GM12878 (cell line): Measurements from ENCODE around the gene OSM. TPM values are rescaled to one million over a fixed set of nuclear protein-coding genes. Genes with fewer than 3 reads are reported as not detected.

ENCODE experiments used
- ATAC-seq: fragments of 200-7000 bp; cut with Tn5 transposase; 3 replicates; pipeline ENCODE4 v1.9.1; 2020; ENCODE audit warnings: mild to moderate bottlenecking, moderate library complexity
- BruUV-seq: library from RNA; stranded (reverse); fragments of 400-500 nt; replicated peaks from 2 replicates; lab custom pipeline; 2021; lab: Mats Ljungman, UMichigan
- CTCF ChIA-PET: fragments of 300-600 bp; sonication (Branson Sonifier 250); formaldehyde crosslinking; extraction: SDS; loops from one replicate; lab custom pipeline; 2021; ENCODE audit warnings: inconsistent platforms; lab: Yijun Ruan, JAX
- POLR2A ChIA-PET: fragments of 350-600 bp; formaldehyde crosslinking; extraction: SDS; loops from one replicate; lab custom pipeline; 2021; ENCODE audit warnings: inconsistent platforms; lab: Charles Lee
- RAD21 ChIA-PET: fragments of 300-600 bp; sonication (Branson Sonifier 250); formaldehyde crosslinking; loops from one replicate; lab custom pipeline; 2023; ENCODE audit warnings: antibody characterized with exemption; ENCODE audit not compliant: unreplicated experiment; lab: Charles Lee
- SMC1A ChIA-PET: fragments of 300-600 bp; sonication (Branson Sonifier 250); formaldehyde crosslinking; loops from one replicate; lab custom pipeline; 2023; ENCODE audit not compliant: unreplicated experiment, uncharacterized antibody; lab: Charles Lee
- DNase-seq: peaks from one replicate; pipeline ENCODE4 v3.0.0-alpha.2; 2011; ENCODE audit warnings: low read depth, low spot score
- FAIRE-seq: peaks from 3 replicates; lab custom pipeline; 2011; peaks lifted over from hg19 to GRCh38; lab: Jason Lieb, UNC
- H2AFZ ChIP-seq: 2 replicates; pipeline ENCODE4 v1.6.0; 2011; ENCODE audit warnings: low read depth, low read length, control low read depth; ENCODE audit not compliant: control insufficient read depth
- H3K27ac ChIP-seq: 2 replicates; pipeline ENCODE4 v1.5.1; 2011; ENCODE audit warnings: control low read depth; ENCODE audit not compliant: control insufficient read depth, insufficient read depth
- H3K27me3 ChIP-seq, 2 experiments: replicated peaks in 1 of 2; 2 replicates each; pipeline versions ENCODE4 v1.6.0 to v1.6.1; 2011; ENCODE audit warnings: low read length in 1 of 2; ENCODE audit not compliant: control insufficient read depth in 2 of 2, insufficient read depth in 2 of 2
- H3K36me3 ChIP-seq, 2 experiments: 2 replicates each; pipeline ENCODE4 v1.5.1; 2011; ENCODE audit warnings: low read length in 1 of 2; ENCODE audit not compliant: control insufficient read depth in 2 of 2, insufficient read depth in 2 of 2
- H3K4me1 ChIP-seq: 2 replicates; pipeline ENCODE4 v1.6.1; 2011; ENCODE audit warnings: mild to moderate bottlenecking, low read length, moderate library complexity, mixed read lengths; ENCODE audit not compliant: control insufficient read depth, insufficient read depth
- H3K4me2 ChIP-seq: 2 replicates; pipeline ENCODE4 v1.6.0; 2011; ENCODE audit warnings: control low read depth; ENCODE audit not compliant: control insufficient read depth, insufficient read depth
- H3K4me3 ChIP-seq: fragments of 200-600 bp; sonication (generic); 2 replicates; pipeline ENCODE4 v1.5.1; 2016
- H3K79me2 ChIP-seq: 2 replicates; pipeline ENCODE4 v1.6.0; 2011; ENCODE audit warnings: low read length; ENCODE audit not compliant: control insufficient read depth, insufficient read depth
- H3K9ac ChIP-seq: 2 replicates; pipeline ENCODE4 v1.8.0; 2011; ENCODE audit warnings: low read length, control low read depth, mixed read lengths; ENCODE audit not compliant: control insufficient read depth, insufficient read depth
- H3K9me3 ChIP-seq: replicated peaks from 3 replicates; pipeline ENCODE4 v1.5.1; 2011; ENCODE audit warnings: mild to moderate bottlenecking, low read length; ENCODE audit not compliant: control insufficient read depth, insufficient read depth
- H4K20me1 ChIP-seq: 2 replicates; pipeline ENCODE4 v1.6.0; 2011; ENCODE audit not compliant: control insufficient read depth, insufficient read depth
- E2F8 ChIP-seq: fragments of 450-650 bp; IDR thresholded peaks from 2 replicates; pipeline ENCODE4 v1.6.1; 2018; ENCODE audit warnings: mild to moderate bottlenecking, low read depth, moderate library complexity; ENCODE audit not compliant: partially characterized antibody
- NFYA ChIP-seq: IDR thresholded peaks from 2 replicates; pipeline ENCODE4 v1.6.1; 2011; ENCODE audit warnings: low read depth, mild to moderate bottlenecking, low read length, improper control_type of control experiment, borderline replicate concordance
- POLR2A ChIP-seq: IDR thresholded peaks from 2 replicates; pipeline ENCODE4 v1.6.1; 2011; ENCODE audit warnings: low read depth, mild to moderate bottlenecking, low read length
- ZNF207 ChIP-seq: fragments of 450-650 bp; IDR thresholded peaks from 2 replicates; pipeline ENCODE4 v1.6.1; 2014; ENCODE audit warnings: antibody characterized with exemption, mild to moderate bottlenecking, borderline replicate concordance
- WGBS: methylation state at CpG from one replicate; pipeline ENCODE4 v1.1.6; 2016; ENCODE audit warnings: low lambda C conversion rate; ENCODE audit not compliant: insufficient replicate concordance, insufficient coverage; ENCODE audit errors: missing lambda C conversion rate; 5-methylcytosine and 5-hydroxymethylcytosine counted together
- in situ Hi-C: fragments of 300-500 bp; cut with MboI; formaldehyde crosslinking; loops from 9 replicates; pipeline ENCODE4 v1.14.3; 2018; ENCODE audit warnings: mixed read lengths
- intact Hi-C: fragments of 100-400 bp; cut with micrococcal nuclease; formaldehyde crosslinking; loops from one replicate; pipeline ENCODE4 v1.14.2; 2022; ENCODE audit not compliant: unreplicated experiment
- polyA plus RNA-seq, 11 experiments: library from polyadenylated mRNA; depleted of rRNA in 4 of 11; unstranded in 6 of 11; stranded (reverse) in 5 of 11; fragments of >200 nt; fragmentation: Nextera tagmentation in 4 of 11; fragmentation: Illumina TruSeq in 1 of 11; extraction: Ambion mirVana in 4 of 11; extraction: Trizol in 1 of 11; gene quantifications; 1 replicate in 1 of 11; 2 replicates in 10 of 11; pipeline versions ENCODE4 v1.2.1 to v1.2.3, GENCODE V29; 2011 to 2016; ENCODE audit warnings: inconsistent platforms in 2 of 11, missing spikeins in 2 of 11, low read depth in 1 of 11
- total RNA-seq, 4 experiments: library from RNA; depleted of rRNA in 3 of 4; stranded (reverse); fragments of >200 nt in 3 of 4; fragmentation: Illumina TruSeq in 1 of 4; extraction: Trizol in 1 of 4; gene quantifications; 2 replicates each; pipeline versions ENCODE4 v1.2.1 to v1.2.3, GENCODE V29; 2013 to 2021
- TF ChIP-seq, protein P1 (sequence below): IDR thresholded peaks from 2 replicates; pipeline ENCODE4 v1.6.1; 2012; ENCODE audit warnings: low read length, inconsistent platforms
- TF ChIP-seq, protein P2 (sequence below): fragments of 450-650 bp; IDR thresholded peaks from 2 replicates; pipeline ENCODE4 v1.6.1; 2017; ENCODE audit warnings: antibody characterized with exemption, mild to moderate bottlenecking, moderate library complexity

The OSM gene
- total and polyA plus RNA-seq, 10 of the 15 experiments (the other 5 are each of a cell fraction or from before 2014, with no cell fraction given), result 0.06 to 1.4 (median 0.59) TPM

- Histone ChIP-seq H4K20me1 (no peaks in the 10 kb centered on the region), H3K27ac (peak overlapping the region; percentile 55), H3K79me2 (no peaks in the 10 kb centered on the region)
- 16% methylated on average over 3 of the region's 3 CpGs for WGBS
- RAD21 ChIA-PET, result interaction anchor here (0.9 to 6.2 kb wide), 12 partner anchors 13 to 187 kb away, joined by 3 to 277 read pairs (median 20); partner anchors contain the start of genes CCDC157, MTFP1, RNF215 and SF3A1
- peak; percentile 18 for ATAC-seq
- no peak for TF ChIP-seq ZNF207
- peak; percentile 19; the same call in 1 of the 2 replicates for TF ChIP-seq POLR2A
- TF ChIP-seq NFYA, result no peak
- TF ChIP-seq, all 136 proteins: peak for 1
- ChIA-PET POLR2A (interaction anchor here (0.5 to 4.2 kb wide), 9 partner anchors 13 to 134 kb away, joined by 3 to 28 read pairs (median 4); partner anchors contain the start of genes RNF215, SF3A1 and TBC1D10A), SMC1A (interaction anchor here (1.0 to 7.9 kb wide), 8 partner anchors 16 to 133 kb away, joined by 3 to 201 read pairs (median 18); partner anchors contain the start of genes RNF215 and TBC1D10A), CTCF (interaction anchor here (1.0 to 10.5 kb wide), 7 partner anchors 18 to 133 kb away, joined by 3 to 436 read pairs (median 73); partner anchors contain the start of genes CCDC157, MTFP1, RNF215 and SF3A1)
- in situ Hi-C loops, result no loop called here
- Histone ChIP-seq H3K4me3 (no peak overlapping the region), H3K36me3 (peaks cover 2 to 20% of the 10 kb centered on the region in 2 experiments; a peak in 3 of 4 replicates), H3K9me3 (no peaks in the 10 kb centered on the region), H2AFZ (no peak overlapping the region), H3K9ac (peak overlapping the region; percentile 27), H3K4me2 (peak overlapping the region; percentile 90; the same call in 1 of the 2 replicates), H3K4me1 (peaks cover 25% of the 10 kb centered on the region), H3K27me3 (no peaks in the 10 kb centered on the region)
- FAIRE-seq (peak; percentile 69), DNase-seq (no peak)
- intact Hi-C loops, result no loop called here
- BruUV-seq, result no TSS peak
Measured at GRCh38 chr22:30290342-30291057, 23.8 kb upstream of the OSM start.

GRCh38 chr22:30289980-30290313 is 23.3 kb upstream of the OSM start:
- Histone ChIP-seq H3K4me2 (peak overlapping the region; percentile 90), H3K36me3 (peaks cover 0 to 19% of the 10 kb centered on the region in 2 experiments; a peak in 3 of 4 replicates), H3K4me3 (peak overlapping the region; percentile 74; the same call in 1 of the 2 replicates), H3K4me1 (peaks cover 25% of the 10 kb centered on the region), H3K79me2 (no peaks in the 10 kb centered on the region), H3K9me3 (no peaks in the 10 kb centered on the region), H2AFZ (peak overlapping the region; percentile 74), H3K27ac (peak overlapping the region; percentile 55), H3K27me3 (no peaks in the 10 kb centered on the region), H3K9ac (peak overlapping the region; percentile 27), H4K20me1 (no peaks in the 10 kb centered on the region)
- in situ Hi-C loops, result loop anchor here (5.0 kb wide), 1 partner anchor 97 kb away; the partner anchor contains the start of gene RNF215
- no peak for FAIRE-seq
- ChIA-PET RAD21 (interaction anchor here (0.9 to 6.2 kb wide), 11 partner anchors 12 to 186 kb away, joined by 3 to 277 read pairs (median 23); partner anchors contain the start of genes CCDC157, MTFP1, RNF215 and SF3A1), SMC1A (interaction anchor here (1.0 to 7.9 kb wide), 10 partner anchors 10 to 134 kb away, joined by 3 to 201 read pairs (median 6); partner anchors contain the start of genes RNF215 and TBC1D10A), POLR2A (interaction anchor here (1.0 to 4.2 kb wide), 9 partner anchors 13 to 134 kb away, joined by 3 to 28 read pairs (median 4); partner anchors contain the start of genes RNF215, SF3A1 and TBC1D10A), CTCF (interaction anchor here (1.0 to 10.5 kb wide), 7 partner anchors 18 to 134 kb away, joined by 3 to 436 read pairs (median 73); partner anchors contain the start of genes CCDC157, MTFP1, RNF215 and SF3A1)
- no TSS peak for BruUV-seq
- WGBS, result 4% methylated on average over 11 of the region's 12 CpGs
- intact Hi-C loops, result loop anchor here (2.0 to 10.0 kb wide), 5 partner anchors 17 to 195 kb away; partner anchors contain the start of genes CCDC157, SF3A1 and TBC1D10A
- peak; percentile 36 for ATAC-seq
- DNase-seq, result no peak
- TF ChIP-seq, protein P1, sequence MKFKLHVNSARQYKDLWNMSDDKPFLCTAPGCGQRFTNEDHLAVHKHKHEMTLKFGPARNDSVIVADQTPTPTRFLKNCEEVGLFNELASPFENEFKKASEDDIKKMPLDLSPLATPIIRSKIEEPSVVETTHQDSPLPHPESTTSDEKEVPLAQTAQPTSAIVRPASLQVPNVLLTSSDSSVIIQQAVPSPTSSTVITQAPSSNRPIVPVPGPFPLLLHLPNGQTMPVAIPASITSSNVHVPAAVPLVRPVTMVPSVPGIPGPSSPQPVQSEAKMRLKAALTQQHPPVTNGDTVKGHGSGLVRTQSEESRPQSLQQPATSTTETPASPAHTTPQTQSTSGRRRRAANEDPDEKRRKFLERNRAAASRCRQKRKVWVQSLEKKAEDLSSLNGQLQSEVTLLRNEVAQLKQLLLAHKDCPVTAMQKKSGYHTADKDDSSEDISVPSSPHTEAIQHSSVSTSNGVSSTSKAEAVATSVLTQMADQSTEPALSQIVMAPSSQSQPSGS, result no peak
- TF ChIP-seq E2F8, result no peak
- TF ChIP-seq, protein P2, sequence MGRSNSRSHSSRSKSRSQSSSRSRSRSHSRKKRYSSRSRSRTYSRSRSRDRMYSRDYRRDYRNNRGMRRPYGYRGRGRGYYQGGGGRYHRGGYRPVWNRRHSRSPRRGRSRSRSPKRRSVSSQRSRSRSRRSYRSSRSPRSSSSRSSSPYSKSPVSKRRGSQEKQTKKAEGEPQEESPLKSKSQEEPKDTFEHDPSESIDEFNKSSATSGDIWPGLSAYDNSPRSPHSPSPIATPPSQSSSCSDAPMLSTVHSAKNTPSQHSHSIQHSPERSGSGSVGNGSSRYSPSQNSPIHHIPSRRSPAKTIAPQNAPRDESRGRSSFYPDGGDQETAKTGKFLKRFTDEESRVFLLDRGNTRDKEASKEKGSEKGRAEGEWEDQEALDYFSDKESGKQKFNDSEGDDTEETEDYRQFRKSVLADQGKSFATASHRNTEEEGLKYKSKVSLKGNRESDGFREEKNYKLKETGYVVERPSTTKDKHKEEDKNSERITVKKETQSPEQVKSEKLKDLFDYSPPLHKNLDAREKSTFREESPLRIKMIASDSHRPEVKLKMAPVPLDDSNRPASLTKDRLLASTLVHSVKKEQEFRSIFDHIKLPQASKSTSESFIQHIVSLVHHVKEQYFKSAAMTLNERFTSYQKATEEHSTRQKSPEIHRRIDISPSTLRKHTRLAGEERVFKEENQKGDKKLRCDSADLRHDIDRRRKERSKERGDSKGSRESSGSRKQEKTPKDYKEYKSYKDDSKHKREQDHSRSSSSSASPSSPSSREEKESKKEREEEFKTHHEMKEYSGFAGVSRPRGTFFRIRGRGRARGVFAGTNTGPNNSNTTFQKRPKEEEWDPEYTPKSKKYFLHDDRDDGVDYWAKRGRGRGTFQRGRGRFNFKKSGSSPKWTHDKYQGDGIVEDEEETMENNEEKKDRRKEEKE, result no peak
